Fibroblast of pulmonary artery (primary cell): ENCODE data around the gene VTI1A.
"Not testable (repeated sequence)": the region's sequence is repeated elsewhere in the genome, so short reads cannot be mapped to it uniquely, and the experiment has no call there.

ENCODE experiments used
- DNase-seq: peaks from one replicate; pipeline ENCODE4 v3.0.0-alpha.2; 2010; ENCODE audit warnings: low read depth
- H3K4me3 ChIP-seq: replicated peaks from 2 replicates; pipeline ENCODE4 v1.5.1; 2011; ENCODE audit warnings: low read depth, mild to moderate bottlenecking, control low read depth, low read length, moderate library complexity
- TF ChIP-seq, protein P1 (sequence below): IDR thresholded peaks from 2 replicates; pipeline ENCODE4 v1.5.1; 2011; ENCODE audit warnings: mild to moderate bottlenecking, control low read depth, low read length, inconsistent platforms; ENCODE audit errors: missing control alignments

Gene VTI1A

GRCh38 chr10:112535531-112535951 is 88.5 kb downstream of the VTI1A start:
- TF ChIP-seq, protein P1, sequence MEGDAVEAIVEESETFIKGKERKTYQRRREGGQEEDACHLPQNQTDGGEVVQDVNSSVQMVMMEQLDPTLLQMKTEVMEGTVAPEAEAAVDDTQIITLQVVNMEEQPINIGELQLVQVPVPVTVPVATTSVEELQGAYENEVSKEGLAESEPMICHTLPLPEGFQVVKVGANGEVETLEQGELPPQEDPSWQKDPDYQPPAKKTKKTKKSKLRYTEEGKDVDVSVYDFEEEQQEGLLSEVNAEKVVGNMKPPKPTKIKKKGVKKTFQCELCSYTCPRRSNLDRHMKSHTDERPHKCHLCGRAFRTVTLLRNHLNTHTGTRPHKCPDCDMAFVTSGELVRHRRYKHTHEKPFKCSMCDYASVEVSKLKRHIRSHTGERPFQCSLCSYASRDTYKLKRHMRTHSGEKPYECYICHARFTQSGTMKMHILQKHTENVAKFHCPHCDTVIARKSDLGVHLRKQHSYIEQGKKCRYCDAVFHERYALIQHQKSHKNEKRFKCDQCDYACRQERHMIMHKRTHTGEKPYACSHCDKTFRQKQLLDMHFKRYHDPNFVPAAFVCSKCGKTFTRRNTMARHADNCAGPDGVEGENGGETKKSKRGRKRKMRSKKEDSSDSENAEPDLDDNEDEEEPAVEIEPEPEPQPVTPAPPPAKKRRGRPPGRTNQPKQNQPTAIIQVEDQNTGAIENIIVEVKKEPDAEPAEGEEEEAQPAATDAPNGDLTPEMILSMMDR: no peak
- no peak for DNase-seq
- H3K4me3 ChIP-seq: no peak overlapping the region

DNA sequence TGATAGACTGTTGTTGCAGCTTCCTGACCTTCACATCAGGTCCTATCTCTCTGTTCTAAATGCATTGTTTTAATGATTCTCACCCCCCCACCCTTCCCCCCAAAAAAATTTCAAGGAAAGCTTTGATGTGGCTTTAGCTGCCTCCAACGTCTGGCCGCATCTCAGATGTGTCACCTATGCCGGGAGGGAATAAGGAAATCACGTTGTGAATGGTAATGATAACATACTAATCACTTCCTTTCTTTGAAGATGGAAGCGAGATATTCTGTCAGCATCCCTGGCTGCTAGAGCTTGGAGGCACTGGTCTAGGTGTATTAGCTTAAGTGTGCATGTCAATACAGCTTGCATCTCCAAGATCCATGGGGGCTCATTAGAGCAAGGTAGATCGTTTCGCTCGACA is 89.6 kb downstream of the VTI1A start:
- no peak for DNase-seq
- TF ChIP-seq, protein P1: no peak
- no peak overlapping the region for H3K4me3 ChIP-seq

DNA sequence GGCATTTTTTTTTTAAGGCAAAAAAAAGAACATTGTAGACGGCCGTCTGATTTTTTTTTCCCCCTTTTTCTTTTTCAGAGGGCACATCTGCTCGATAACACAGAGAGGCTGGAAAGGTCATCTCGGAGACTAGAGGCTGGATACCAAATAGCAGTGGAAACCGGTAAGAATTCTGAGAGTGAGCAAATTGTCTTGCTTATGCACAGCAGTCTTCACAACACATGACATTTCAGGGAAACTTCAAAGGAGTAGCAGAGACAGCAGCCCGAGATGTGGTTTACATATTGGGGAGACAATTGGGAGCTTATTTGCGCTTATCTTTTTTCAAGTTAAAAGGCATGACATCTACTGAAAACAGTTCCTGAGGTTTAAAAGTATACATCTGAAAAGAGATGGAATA is 91.2 kb downstream of the VTI1A start:
- TF ChIP-seq, protein P1: no peak
- no peak for DNase-seq
- H3K4me3 ChIP-seq: no peak overlapping the region

- H3K4me3 ChIP-seq: no peak overlapping the region
- TF ChIP-seq, protein P1: no peak
- no peak for DNase-seq
Measured at GRCh38 chr10:112539340-112539739, 92.3 kb downstream of the VTI1A start.

- not testable (repeated sequence) for H3K4me3 ChIP-seq, DNase-seq
Measured at GRCh38 chr10:112542823-112543222, 95.8 kb downstream of the VTI1A start.

GRCh38 chr10:112546474-112546873 is 99.5 kb downstream of the VTI1A start:
- TF ChIP-seq, protein P1: no peak

DNA sequence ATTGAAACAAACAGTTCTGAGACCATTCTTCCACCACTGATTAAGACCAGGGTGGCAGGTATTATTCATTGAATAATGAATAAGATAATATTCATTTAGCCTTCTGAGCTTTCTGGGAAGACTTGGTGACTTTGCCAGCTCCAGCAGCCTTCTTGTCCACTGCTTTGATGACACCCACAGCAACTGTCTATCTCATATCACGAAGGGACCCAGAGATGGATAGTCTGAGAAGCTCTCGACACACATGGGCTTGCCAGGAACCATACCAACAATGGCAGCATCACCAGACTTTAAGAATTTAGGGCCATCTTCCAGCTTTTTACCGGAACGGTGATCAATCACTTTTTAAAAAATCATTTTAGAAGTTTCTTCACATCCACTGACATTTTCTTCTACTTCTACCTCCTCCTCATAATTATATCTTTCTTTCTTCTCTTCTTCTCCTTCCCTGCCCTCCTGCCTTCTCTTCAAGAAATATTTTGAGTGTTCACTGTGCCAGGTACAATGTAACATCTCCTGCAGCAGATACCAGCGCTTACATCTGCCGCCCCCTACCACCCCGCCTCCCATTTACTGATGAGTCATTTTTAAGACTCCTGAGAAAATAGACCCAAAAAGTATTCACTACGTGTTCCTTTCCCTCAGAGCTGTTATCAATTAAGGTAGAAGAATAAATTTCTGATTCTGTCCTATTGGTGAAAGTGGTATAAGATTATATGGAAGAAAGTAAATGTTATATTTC is 101.7 kb downstream of the VTI1A start:
- H3K4me3 ChIP-seq: no peak overlapping the region
- TF ChIP-seq, protein P1: no peak
- no peak for DNase-seq

More at GRCh38 chr10:112546474-112546873, 99.5 kb downstream of the VTI1A start:
- DNase-seq: no peak
- H3K4me3 ChIP-seq: no peak overlapping the region
